HG02840 (cell line): ENCODE data around the gene CRIM1.

ENCODE experiments used
- ATAC-seq: cut with Tn5 transposase; IDR thresholded peaks from one replicate; pipeline ENCODE4 v1.9.1; 2021; ENCODE audit warnings: mild to moderate bottlenecking, moderate library complexity, moderate number of reproducible peaks; ENCODE audit not compliant: unreplicated experiment, low FRiP score

CRIM1 gene

GRCh38 chr2:36392571-36393255 lies 37.1 kb downstream of the CRIM1 start:
- no peak for ATAC-seq

GRCh38 chr2:36393738-36394256 lies 38.2 kb downstream of the CRIM1 start:
- ATAC-seq = no peak

- no peak for ATAC-seq
Observed at GRCh38 chr2:36394804-36395203, 39.2 kb downstream of the CRIM1 start.

DNA sequence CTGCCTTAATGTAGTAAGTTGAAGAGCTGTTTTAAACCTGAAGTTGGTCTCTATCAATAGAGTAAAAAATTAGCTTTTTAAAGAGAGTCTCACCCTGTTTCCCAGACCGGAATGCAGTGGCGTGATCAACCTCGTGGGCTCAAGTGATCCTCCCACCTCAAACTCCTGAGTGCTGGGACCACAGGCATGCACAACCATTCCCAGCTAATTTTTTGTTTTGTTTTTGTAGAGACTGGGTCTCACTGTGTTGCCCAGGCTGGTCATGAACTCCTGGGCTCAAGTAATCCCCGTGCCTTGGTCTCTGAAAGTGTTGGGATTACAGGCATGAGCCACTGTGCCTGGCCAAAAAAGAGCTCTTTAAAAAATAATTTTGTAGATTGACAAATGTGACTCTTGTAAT lies 40.3 kb downstream of the CRIM1 start:
- ATAC-seq = no peak

DNA sequence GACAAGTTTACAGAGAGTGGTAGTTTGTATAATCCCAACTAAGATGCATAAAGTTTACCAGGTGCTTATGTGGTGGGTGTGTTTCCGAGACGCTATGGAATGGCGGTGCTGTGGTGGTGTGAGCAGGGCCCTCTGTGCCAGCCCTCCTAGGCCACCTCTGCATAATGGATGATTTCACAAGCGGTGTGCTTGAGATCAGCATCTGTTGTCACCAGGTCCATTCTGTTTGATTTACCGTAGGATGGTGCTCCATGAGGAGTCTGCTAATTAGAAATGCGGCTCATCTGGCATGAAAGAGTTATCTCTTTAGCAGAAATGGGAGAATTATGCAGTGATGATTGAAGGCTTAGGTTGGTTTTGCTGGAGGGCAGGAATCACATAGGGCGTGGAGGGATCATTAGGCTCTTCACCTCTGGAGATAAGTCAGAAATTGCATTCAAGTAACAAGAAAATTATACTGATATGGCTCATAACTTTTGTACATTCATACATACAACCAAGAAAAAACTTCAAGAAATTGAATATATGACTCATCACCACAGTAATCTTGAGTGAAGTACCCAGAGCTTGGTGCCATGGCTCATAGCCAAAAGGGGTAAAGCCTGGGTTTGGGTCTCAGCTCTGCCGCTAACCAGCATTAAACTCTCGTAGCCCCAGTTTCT lies 41.4 kb downstream of the CRIM1 start:
- no peak for ATAC-seq

DNA sequence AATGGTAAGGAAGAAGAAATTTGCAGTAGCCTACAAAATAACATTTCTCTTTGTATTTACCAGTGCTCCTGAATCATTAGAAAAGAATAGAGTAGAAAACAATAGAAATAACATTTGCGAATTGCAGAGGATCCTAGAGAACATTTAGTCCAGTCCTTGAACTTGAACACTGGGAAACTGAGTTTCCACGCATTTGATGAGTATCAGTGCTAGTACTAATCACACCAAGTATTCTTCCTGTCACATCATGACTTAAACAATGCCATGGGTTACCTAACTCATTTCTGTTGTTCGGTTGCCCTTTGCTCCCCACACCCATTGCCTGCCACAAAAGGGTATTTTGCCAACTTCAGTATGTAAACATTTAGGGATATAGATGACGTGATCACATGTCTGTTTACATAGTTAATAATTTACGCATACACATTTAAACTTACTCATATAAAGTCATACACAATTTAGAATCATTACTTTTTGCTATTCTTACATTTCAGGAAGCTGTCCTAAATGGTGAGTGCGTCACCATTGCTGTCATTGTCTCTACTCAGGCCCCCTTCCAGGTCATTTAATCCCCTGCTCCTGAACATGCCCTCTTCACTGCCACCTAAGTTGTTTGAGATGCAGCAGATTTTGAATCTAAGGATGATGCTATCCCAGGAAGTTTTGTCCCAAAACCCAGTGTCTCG lies 42.3 kb downstream of the CRIM1 start:
- no peak for ATAC-seq

DNA sequence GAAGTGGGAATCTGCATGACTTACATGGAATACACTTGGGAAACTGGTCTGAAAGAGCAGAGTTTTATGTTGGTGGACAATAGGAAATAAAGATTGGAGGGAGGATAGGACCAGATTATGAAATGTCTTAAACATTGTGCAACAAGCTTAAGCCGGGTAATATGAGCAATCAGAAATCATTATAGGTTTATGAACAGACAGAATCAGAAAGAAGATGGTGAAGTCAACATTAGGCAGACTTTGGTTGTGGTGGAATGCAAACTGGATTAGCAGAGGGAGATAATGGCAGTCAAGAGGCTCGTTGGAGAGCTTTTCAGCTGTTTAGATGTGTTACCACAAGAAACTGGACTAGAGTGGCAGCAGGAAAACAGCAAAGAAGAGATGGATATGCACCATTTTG lies 43.5 kb downstream of the CRIM1 start:
- ATAC-seq = no peak

- peak; percentile 51 for ATAC-seq
Observed at GRCh38 chr2:36403675-36404230, 48.2 kb downstream of the CRIM1 start.

DNA sequence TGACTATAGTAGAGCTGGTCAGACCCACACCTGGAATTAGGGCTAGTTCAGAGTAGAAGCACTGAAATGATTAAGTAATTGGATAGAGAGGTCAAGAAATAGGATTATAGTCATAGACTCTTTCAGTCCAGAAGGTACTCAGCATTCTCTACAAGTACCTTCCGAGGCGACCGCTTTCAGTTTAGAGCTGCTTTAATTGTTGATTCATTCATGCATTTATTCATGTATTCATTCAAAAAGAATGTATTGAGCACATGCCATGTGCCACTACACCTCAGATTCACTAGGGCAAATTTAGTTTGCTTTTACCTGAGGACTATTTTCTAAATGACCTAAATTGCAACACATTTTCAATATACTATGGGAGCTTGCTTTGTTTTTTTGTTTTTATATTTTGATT lies 48.7 kb downstream of the CRIM1 start:
- no peak for ATAC-seq

DNA sequence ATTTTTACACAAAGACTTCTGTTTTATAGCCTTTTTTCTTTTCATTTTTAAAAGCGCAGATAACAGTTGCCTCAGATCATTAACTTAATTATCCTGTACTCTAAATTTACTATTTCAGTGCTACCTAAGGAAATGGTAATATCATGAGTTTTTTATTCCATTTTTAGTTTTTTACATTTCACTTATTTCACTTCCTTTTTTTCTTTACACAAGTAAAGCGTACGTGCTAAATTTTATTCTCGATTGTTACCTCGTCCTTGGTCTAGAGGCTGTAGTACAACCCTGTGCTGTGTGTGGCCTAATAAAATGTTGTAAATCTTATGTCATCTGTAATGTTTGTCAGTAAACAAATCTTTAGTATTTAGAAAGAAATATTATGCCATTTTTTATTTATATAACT lies 49.2 kb downstream of the CRIM1 start:
- no peak for ATAC-seq

DNA sequence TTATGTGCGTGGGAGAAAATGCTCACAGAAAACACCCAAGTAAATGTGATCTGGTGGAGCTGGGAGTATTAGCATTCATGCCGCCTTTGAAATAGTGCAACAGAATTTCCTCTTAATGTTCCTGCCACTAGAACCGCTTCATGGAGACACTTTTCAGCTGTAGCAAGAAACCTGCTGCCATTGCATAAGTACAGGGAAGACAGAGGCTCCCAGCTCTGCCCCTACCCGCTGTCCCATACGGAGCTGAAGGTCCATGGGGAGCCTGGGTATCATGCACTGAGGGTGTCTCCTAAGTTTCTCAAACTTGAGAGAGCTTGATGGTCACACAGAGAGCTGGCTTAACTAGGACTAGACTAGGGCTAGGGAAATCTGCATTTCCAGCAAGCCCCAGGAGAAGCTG lies 49.6 kb downstream of the CRIM1 start:
- ATAC-seq = no peak

- ATAC-seq = no peak
Observed at GRCh38 chr2:36406296-36406695, 50.7 kb downstream of the CRIM1 start.

GRCh38 chr2:36407413-36407812 lies 51.8 kb downstream of the CRIM1 start:
- no peak for ATAC-seq

- no peak for ATAC-seq
Observed at GRCh38 chr2:36408198-36408703, 52.7 kb downstream of the CRIM1 start.

DNA sequence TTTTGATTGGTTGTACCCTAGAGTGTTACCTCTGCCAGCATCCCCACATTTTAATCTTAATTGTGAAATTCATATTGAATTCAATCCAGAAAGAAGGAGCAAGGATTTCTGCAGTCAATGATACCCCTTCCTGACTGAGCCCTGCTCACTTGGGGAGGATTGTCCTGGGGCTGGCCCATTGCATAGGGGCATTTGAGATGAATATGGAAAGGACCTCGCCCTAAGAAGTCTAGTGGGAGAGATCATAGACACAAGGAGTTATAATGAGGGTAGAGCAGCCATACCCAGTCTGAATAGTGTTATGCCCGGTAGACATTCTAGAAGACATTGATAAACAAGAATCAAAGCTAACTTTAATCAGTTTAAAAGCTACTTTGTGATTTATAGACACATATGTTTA lies 53.8 kb downstream of the CRIM1 start:
- no peak for ATAC-seq

DNA sequence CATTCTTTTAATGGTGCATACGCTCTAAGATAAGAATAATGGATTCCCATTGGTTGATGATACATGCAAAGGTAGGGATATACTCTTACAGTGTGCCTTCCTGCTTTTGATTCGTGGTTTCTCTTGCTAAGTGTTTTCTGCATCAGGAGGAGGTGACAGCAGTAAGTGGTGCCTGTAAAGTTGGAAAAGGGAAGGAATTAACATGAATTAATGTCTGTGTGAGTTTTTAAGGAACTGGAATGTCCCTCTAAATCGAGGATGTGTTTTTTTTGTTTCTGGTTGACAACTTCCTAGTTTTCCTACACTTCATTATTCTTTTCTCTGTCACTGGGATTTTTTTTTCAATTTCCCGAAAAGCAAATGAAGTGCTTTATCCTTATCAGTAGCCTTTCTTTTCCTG lies 54.4 kb downstream of the CRIM1 start:
- ATAC-seq = no peak

- no peak for ATAC-seq
Observed at GRCh38 chr2:36410681-36411080, 55.1 kb downstream of the CRIM1 start.

GRCh38 chr2:36411962-36412444 lies 56.4 kb downstream of the CRIM1 start:
- no peak for ATAC-seq

GRCh38 chr2:36413218-36413617 lies 57.6 kb downstream of the CRIM1 start:
- ATAC-seq = no peak

- no peak for ATAC-seq
Observed at GRCh38 chr2:36414307-36414706, 58.7 kb downstream of the CRIM1 start.
